ENCODE measurements around the gene RANBP10.
A peak's percentile ranks its signal among the peaks of the same experiment; 100 is the strongest.

Gene RANBP10

GRCh38 chr16:67814567-67814966 lies 8.2 kb upstream of the RANBP10 start:
- Histone ChIP-seq H3K27me3 (ENCODE audit: insufficient read depth, low read length, poor library complexity, severe bottlenecking) (no peaks in the 10 kb centered on the region), H3F3A (ENCODE audit: low read depth) (no peaks in the 10 kb centered on the region), H3K4me3 (ENCODE audit: low read length, poor library complexity, severe bottlenecking) (no peak overlapping the region), H3K4me1 (ENCODE audit: insufficient read depth, low read length, poor library complexity, severe bottlenecking) (no peaks in the 10 kb centered on the region), H3K36me3 (ENCODE audit: insufficient read depth, low read length) (no peaks in the 10 kb centered on the region), H3K4me2 (ENCODE audit: low read depth, low read length, poor library complexity, severe bottlenecking) (no peak overlapping the region), H2AFZ (ENCODE audit: low read length) (no peak overlapping the region), H4K20me1 (ENCODE audit: insufficient read depth, low read length, poor library complexity, severe bottlenecking) (no peaks in the 10 kb centered on the region), H3K9me2 (replicated peaks; ENCODE audit: low read depth, low read length) (no peaks in the 10 kb centered on the region), H3K9ac (ENCODE audit: low read depth, low read length, poor library complexity, severe bottlenecking) (no peak overlapping the region), H3K79me2 (ENCODE audit: insufficient read depth, low read length) (no peaks in the 10 kb centered on the region), H3K9me3 (ENCODE audit: insufficient read depth, low read depth, low read length) (no peaks in the 10 kb centered on the region)
- TF ChIP-seq CTCF (conservative IDR thresholded peaks at IDR 0.05; ENCODE audit: low read length) = no peak
- no peak for TF ChIP-seq EZH2phosphoT487 (IDR thresholded peaks at IDR 0.05; ENCODE audit: borderline replicate concordance)

GRCh38 chr16:67811899-67812298 lies 5.5 kb upstream of the RANBP10 start:
- Histone ChIP-seq H2AFZ (ENCODE audit: low read length) (no peak overlapping the region), H3K9me2 (replicated peaks; ENCODE audit: low read depth, low read length) (no peaks in the 10 kb centered on the region)
- TF ChIP-seq CTCF (conservative IDR thresholded peaks at IDR 0.05; ENCODE audit: low read length) (no peak), EZH2phosphoT487 (IDR thresholded peaks at IDR 0.05; ENCODE audit: borderline replicate concordance) (no peak)

GRCh38 chr16:67807148-67807682 lies 855 bp upstream of the RANBP10 start:
- TF ChIP-seq CTCF (conservative IDR thresholded peaks at IDR 0.05; ENCODE audit: low read length) (no peak), EZH2phosphoT487 (IDR thresholded peaks at IDR 0.05; ENCODE audit: borderline replicate concordance) (no peak)
- H3K4me1 ChIP-seq (ENCODE audit: insufficient read depth, low read length, poor library complexity, severe bottlenecking) = peaks cover 34% of the 10 kb centered on the region
- H3K4me3 ChIP-seq (ENCODE audit: low read length, poor library complexity, severe bottlenecking) = peak overlapping the region; percentile 93
- peaks cover 40% of the 10 kb centered on the region for H3K79me2 ChIP-seq (ENCODE audit: insufficient read depth, low read length)
- no peak overlapping the region for H3K9ac ChIP-seq (ENCODE audit: low read depth, low read length, poor library complexity, severe bottlenecking)
- H3K9me2 ChIP-seq (replicated peaks; ENCODE audit: low read depth, low read length) = no peaks in the 10 kb centered on the region
- H3K36me3 ChIP-seq (ENCODE audit: insufficient read depth, low read length) = no peaks in the 10 kb centered on the region
- no peaks in the 10 kb centered on the region for H3K9me3 ChIP-seq (ENCODE audit: insufficient read depth, low read depth, low read length)
- peak overlapping the region; percentile 86 for H2AFZ ChIP-seq (ENCODE audit: low read length)
- H4K20me1 ChIP-seq (ENCODE audit: insufficient read depth, low read length, poor library complexity, severe bottlenecking) = peaks cover 28% of the 10 kb centered on the region
- no peaks in the 10 kb centered on the region for H3K27me3 ChIP-seq (ENCODE audit: insufficient read depth, low read length, poor library complexity, severe bottlenecking)
- H3K4me2 ChIP-seq (ENCODE audit: low read depth, low read length, poor library complexity, severe bottlenecking) = peak overlapping the region; percentile 86
- H3F3A ChIP-seq (ENCODE audit: low read depth) = no peaks in the 10 kb centered on the region

More at GRCh38 chr16:67811899-67812298, 5.5 kb upstream of the RANBP10 start:
- Histone ChIP-seq H3F3A (ENCODE audit: low read depth) (no peaks in the 10 kb centered on the region), H3K27me3 (ENCODE audit: insufficient read depth, low read length, poor library complexity, severe bottlenecking) (no peaks in the 10 kb centered on the region), H3K9me3 (ENCODE audit: insufficient read depth, low read depth, low read length) (no peaks in the 10 kb centered on the region), H3K4me1 (ENCODE audit: insufficient read depth, low read length, poor library complexity, severe bottlenecking) (peaks cover 6% of the 10 kb centered on the region), H3K9ac (ENCODE audit: low read depth, low read length, poor library complexity, severe bottlenecking) (no peak overlapping the region), H3K4me3 (ENCODE audit: low read length, poor library complexity, severe bottlenecking) (no peak overlapping the region), H3K36me3 (ENCODE audit: insufficient read depth, low read length) (no peaks in the 10 kb centered on the region), H4K20me1 (ENCODE audit: insufficient read depth, low read length, poor library complexity, severe bottlenecking) (no peaks in the 10 kb centered on the region), H3K4me2 (ENCODE audit: low read depth, low read length, poor library complexity, severe bottlenecking) (no peak overlapping the region), H3K79me2 (ENCODE audit: insufficient read depth, low read length) (no peaks in the 10 kb centered on the region)

Measured in Loucy (cell line).